Pancreas (tissue), 10 donors: Measurements from ENCODE around the gene C11orf54. TPM values are rescaled to one million over a fixed set of nuclear protein-coding genes. Genes with fewer than 3 reads are reported as not detected.
A peak's percentile ranks its signal among the peaks of the same experiment; 100 is the strongest.

Experiments
- ATAC-seq, 4 donors: fragments of 200-7000 bp; cut with Tn5 transposase; one replicate each; pipeline versions ENCODE4 v1.8.0 to v1.9.1; 2020; ENCODE audit warnings: mild to moderate bottlenecking in 4 of 4, moderate library complexity in 4 of 4
- DNase-seq, 6 donors: peaks; one replicate each; pipeline ENCODE4 v3.0.0-alpha.2; 2020
- FAIRE-seq: peaks from 2 replicates; lab custom pipeline; 2012; peaks lifted over from hg19 to GRCh38; lab: Jason Lieb, UNC
- H3K27ac ChIP-seq, 4 donors: fragments of 200-600 bp; sonication (generic); 1 replicate in 3 of 4; 2 replicates in 1 of 4; pipeline versions ENCODE4 v1.5.0 to v1.8.0; 2020
- H3K27me3 ChIP-seq, 4 donors: fragments of 200-600 bp; one replicate each; pipeline ENCODE4 v1.8.0; 2021
- H3K36me3 ChIP-seq, 3 donors: fragments of 200-600 bp; sonication (generic) in 1 of 3; one replicate each; pipeline versions ENCODE4 v1.5.0 to v1.8.0; 2020 to 2021
- H3K4me1 ChIP-seq, 3 donors: fragments of 200-600 bp; one replicate each; pipeline ENCODE4 v1.8.0; 2021
- H3K4me3 ChIP-seq, 4 donors: fragments of 200-600 bp; sonication (generic) in 2 of 4; one replicate each; pipeline versions ENCODE4 v1.5.0 to v1.8.0; 2020 to 2021
- H3K9me3 ChIP-seq, 4 donors: fragments of 200-600 bp; one replicate each; pipeline ENCODE4 v1.8.0; 2021
- CTCF ChIP-seq, 4 donors: fragments of 200-600 bp; sonication (generic) in 3 of 4; IDR thresholded peaks; one replicate each; pipeline versions ENCODE4 v1.5.0 to v1.8.0; 2021; ENCODE audit warnings: antibody characterized with exemption in 4 of 4
- WGBS, 2 donors: extraction: QIAGEN DNeasy Blood & Tissue Kit; methylation state at CpG; one replicate each; pipeline ENCODE4 v1.1.7; 2013; 5-methylcytosine and 5-hydroxymethylcytosine counted together
- intact Hi-C, 3 donors: fragments of 100-400 bp; cut with DNase I; formaldehyde crosslinking; loops; one replicate each; pipeline versions ENCODE4 v1.11.1 to v1.14.2; 2022
- polyA plus RNA-seq, 2 donors: library from polyadenylated mRNA; stranded (reverse); fragments of 200-250 nt; gene quantifications; one replicate each; pipeline ENCODE4 v1.2.3, GENCODE V29; 2013
- total RNA-seq, 6 donors: library from RNA; stranded (reverse); fragmentation: NEBNext Ultra II Directional in 4 of 6; extraction: Animal tissue kit (Norgen Biotek cat#: 25700) in 4 of 6; gene quantifications; one replicate each; pipeline versions ENCODE4 v1.2.1 to v1.2.4, GENCODE V29; 2021 to 2023
- donor health status: healthy with polysubstance abuse.
- donor health status: DM: no; HTN: no; CAD: no; lungs with moderate emphysema.
- donor health status: DM: no; HTN: no; CAD: no.
- donor health status: control.
- donor health status: control.
- donor health status: Bipolar disorder and iron deficiency.
- donor health status: DM: yes; HTN: yes; CAD: no.
- donor health status: DM: no; HTN: no; CAD: no.
- donor health status: DM: no; HTN: no; CAD: no.
- donor health status: DM: yes; HTN: yes; CAD: no.

Gene C11orf54
- total and polyA plus RNA-seq, 8 donors, result 12.5 to 30.9 (median 23.2) TPM

GRCh38 chr11:93727985-93728791 is 13.3 kb upstream of the C11orf54 start:
- TF ChIP-seq CTCF (IDR thresholded peaks at IDR 0.05), result no peak
- H3K4me1 ChIP-seq, result peaks cover 0 to 2% (median 0%) of the 10 kb centered on the region in 3 donors
- ATAC-seq, result peak in 1 of 4 donors; percentile 12
- no peaks in the 10 kb centered on the region for H3K9me3 ChIP-seq
- no peak overlapping the region for H3K4me3 ChIP-seq
- no peak for DNase-seq
- H3K27ac ChIP-seq, result no peak overlapping the region
- intact Hi-C loops, result no loop called here
- no peak for FAIRE-seq
- H3K27me3 ChIP-seq, result no peaks in the 10 kb centered on the region
- WGBS, 2 donors, result 54 to 58% methylated on average over 4 of the region's 4 CpGs
- peaks cover 0 to 64% (median 33%) of the 10 kb centered on the region in 3 donors for H3K36me3 ChIP-seq

GRCh38 chr11:93728792-93729128 is 12.7 kb upstream of the C11orf54 start:
- peaks cover under 1 to 4% (median 1%) of the 10 kb centered on the region in 3 donors for H3K4me1 ChIP-seq
- TF ChIP-seq CTCF (IDR thresholded peaks at IDR 0.05), result no peak
- ATAC-seq (no peak), FAIRE-seq (no peak), DNase-seq (no peak)
- no peaks in the 10 kb centered on the region for H3K27me3 ChIP-seq
- no peak overlapping the region for H3K4me3 ChIP-seq
- 97 to 99% methylated on average over 2 of the region's 2 CpGs for WGBS, 2 donors
- H3K9me3 ChIP-seq, result no peaks in the 10 kb centered on the region
- H3K36me3 ChIP-seq, result peaks cover 0 to 66% (median 37%) of the 10 kb centered on the region in 3 donors
- no peak overlapping the region for H3K27ac ChIP-seq
- intact Hi-C loops, result no loop called here

- no peak for FAIRE-seq
- peaks cover 0 to 68% (median 38%) of the 10 kb centered on the region in 3 donors for H3K36me3 ChIP-seq
- DNase-seq, result no peak
- intact Hi-C loops, result no loop called here
- no peak overlapping the region for H3K27ac ChIP-seq
- ATAC-seq, result no peak
- TF ChIP-seq CTCF (IDR thresholded peaks at IDR 0.05), result no peak
- no peak overlapping the region for H3K4me3 ChIP-seq
- H3K4me1 ChIP-seq, result peaks cover 5 to 6% (median 5%) of the 10 kb centered on the region in 3 donors
- 93 to 97% methylated on average over 5 of the region's 5 CpGs for WGBS, 2 donors
- H3K9me3 ChIP-seq, result no peaks in the 10 kb centered on the region
- H3K27me3 ChIP-seq, result no peaks in the 10 kb centered on the region
Observed at GRCh38 chr11:93729129-93729616, 12.3 kb upstream of the C11orf54 start.

GRCh38 chr11:93730108-93731107 is 11.1 kb upstream of the C11orf54 start:
- DNase-seq, result no peak
- Histone ChIP-seq H3K4me3 (no peak overlapping the region), H3K27ac (no peak overlapping the region), H3K9me3 (no peaks in the 10 kb centered on the region), H3K36me3 (peaks cover 3 to 80% (median 51%) of the 10 kb centered on the region in 3 donors), H3K4me1 (peaks cover 5 to 9% (median 6%) of the 10 kb centered on the region in 3 donors), H3K27me3 (no peaks in the 10 kb centered on the region)
- intact Hi-C loops, result no loop called here
- WGBS, 2 donors, result 79 to 80% methylated on average over 5 of the region's 5 CpGs
- FAIRE-seq, result no peak
- no peak for ATAC-seq
- TF ChIP-seq CTCF (IDR thresholded peaks at IDR 0.05), result no peak
